GM19043 (cell line): ENCODE data around the gene TFAP2D.

ENCODE experiments used
- ATAC-seq: cut with Tn5 transposase; IDR thresholded peaks from one replicate; pipeline ENCODE4 v1.9.1; 2021; ENCODE audit warnings: low read depth; ENCODE audit not compliant: unreplicated experiment

The TFAP2D gene

DNA sequence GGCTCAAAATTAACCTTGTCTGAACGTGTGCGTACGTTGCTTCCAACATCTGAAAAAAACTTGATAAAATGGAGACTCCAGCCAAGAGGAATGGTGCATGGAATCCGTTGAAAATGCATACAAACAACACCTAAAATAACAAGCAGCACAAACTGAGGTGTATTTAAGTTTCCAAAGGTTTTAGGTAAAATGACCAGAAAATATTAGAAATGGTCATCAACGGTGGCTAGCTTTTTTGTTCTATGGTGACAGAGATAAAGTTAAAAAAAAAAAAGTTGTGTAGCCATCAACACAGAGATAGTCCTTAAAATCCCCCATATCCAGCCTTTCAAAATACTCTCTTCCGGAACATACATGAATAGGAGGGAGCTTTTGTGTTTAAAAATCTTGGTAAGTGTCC, 104.7 kb downstream of the TFAP2D start:
- no peak for ATAC-seq

DNA sequence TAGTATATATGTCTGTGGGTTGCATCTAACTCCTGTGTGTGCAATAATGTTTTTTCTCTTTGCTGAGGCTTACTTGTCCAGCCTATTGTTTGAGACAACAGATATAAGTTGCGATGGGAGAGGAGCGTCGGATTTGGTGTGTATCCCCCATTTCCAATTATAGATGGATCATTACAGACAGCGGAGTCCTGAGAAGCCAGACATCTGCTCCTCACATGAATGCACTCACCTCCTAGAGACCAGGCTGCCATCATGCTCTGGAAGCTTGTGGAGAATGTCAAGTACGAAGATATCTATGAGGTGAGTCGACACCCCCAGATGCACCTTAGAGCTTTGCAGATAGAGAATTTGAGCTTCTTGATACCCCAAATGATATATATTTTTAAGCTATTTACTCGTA, 105.3 kb downstream of the TFAP2D start, which contains the start of gene TFAP2B:
Gene TFAP2B (plus strand): TSS at position 199 of the 400 bp plus-strand sequence. CDS start 21 bp downstream, at position 220.
- no peak for ATAC-seq

DNA sequence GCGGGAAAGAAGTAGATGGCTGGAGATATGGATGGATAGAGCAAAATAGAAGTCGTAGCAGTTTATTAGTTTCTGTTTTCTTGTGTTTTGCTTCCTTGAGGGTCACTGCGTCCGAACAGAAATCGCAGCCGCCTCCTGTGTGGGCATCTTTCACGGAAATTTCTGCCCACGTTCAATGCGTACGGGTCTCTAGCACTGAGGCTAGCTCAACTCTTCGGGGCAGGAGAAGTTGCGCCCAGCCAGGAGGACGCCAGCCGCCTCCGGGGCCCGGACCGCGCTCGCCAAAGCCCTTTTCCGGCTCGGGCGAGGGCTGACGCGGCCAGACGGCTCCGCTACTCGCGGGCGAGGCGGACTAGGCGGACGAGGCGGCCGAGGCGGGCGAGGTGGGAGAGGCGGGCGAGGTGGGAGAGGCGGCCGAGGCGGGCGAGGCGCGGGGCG, 106.2 kb downstream of the TFAP2D start:
- no peak for ATAC-seq

DNA sequence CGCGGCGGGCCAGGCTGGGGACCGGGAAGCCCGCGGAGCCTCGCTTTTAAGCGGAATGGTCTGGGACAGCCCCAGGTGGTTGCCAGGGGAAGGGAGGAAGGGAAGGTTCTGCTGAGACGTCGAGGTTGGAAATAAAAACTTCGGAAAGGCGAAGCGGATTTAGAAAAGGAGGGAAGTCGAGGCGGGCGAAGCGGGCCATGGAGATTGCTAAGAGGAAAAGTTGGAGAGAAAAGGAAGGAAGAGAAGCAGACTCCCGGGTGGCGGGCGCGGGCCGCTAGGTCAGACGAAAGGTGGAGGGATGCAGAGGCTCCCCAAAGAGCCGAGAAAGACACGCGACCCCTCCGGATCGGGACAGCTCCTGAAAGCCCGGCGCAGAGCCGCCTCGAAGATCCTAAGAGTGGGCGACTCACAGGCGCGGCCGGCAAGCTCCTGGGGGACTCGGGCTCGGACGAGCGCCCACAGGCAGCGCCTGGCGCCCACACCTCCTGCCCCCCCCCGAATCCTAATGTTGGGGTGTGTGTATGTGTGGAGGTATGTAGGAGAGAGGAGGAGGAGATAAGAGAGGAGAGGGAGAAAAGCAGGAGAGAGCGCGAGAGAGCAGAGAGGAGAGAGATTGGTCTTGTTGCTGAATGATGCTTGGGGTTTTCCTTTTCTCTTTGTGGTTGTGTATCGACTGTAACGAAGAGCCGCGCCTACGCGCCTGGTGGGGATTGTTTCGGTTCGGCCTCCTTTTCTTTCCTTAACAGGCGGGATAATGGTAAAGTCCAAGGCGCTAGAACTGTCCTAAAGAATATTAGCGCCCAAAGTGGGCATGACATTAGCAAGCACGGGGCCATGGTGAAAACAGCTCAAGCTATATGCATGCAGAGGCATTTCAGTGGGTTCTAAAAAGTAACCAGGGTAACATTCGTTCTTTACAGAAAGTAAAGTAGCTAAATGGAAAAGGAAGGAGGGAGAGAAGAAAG, 106.9 kb downstream of the TFAP2D start:
- no peak for ATAC-seq

DNA sequence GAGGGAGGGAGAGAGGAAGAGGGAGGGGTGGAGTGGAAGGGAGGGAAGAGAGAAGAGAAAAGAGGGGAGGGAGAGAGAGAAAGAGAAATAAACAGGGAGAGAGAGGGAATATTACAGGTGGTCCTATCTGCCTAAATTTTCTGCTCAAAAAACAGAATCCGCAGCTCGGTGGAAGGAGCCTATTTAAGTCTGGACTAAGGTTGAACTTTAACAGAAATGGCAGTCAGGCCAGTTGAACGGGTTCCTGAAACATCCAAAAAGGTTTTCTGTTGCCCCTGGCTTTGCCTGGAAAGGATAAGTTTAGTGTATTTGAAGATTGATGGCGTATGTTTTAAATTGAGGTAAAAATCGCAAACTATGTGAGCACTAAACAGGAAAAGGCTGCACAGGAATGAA, 107.5 kb downstream of the TFAP2D start:
- ATAC-seq = no peak

DNA sequence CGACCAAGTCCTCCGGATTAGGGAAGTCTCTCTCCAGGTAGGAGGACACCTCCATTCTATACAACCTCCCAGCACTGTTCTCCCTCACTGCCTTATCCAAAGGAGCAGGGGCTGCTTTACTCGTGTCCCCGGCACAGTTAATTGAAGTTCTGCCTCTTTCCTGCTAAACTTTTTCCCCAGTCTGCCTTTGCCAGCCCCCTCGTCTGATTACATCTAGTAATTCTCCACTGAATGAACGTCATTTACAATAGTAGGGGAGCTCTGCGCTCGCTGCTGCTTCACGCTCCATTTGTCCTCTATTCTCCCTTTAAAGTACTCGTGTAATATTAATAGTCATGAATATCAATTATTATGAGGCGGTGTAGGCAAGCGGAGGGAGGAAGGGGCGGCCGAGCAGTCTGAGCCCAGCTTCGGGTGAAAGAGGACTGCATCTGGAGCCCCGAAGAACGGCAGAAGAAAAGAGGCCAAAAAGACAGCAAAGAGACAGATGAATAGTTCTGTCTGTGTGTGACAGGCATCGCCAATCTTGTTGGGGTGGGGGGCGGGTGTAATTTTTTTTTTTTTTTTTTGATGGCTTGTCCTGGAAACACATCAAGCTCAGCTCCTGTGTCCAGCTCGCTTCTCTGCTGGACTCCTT, 108.2 kb downstream of the TFAP2D start:
- no peak for ATAC-seq

DNA sequence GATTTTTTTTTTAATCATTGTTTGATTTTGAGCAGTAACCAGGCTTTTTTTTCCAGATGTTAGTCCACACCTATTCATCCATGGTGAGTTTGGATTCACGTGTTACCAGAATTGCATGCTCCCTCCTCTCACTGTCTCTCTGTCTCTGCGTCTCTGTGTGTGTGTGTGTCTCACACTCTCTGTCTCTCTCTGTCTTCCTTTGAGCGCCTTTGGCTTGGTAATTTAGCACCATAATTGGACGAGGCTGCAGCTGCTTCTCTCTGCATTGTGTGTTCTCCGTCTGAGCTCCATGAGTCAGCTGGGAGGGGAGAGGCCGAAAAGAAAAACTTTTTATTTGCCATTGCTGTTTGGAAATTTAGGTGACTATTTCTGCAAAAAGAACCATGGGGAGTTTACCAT, 108.8 kb downstream of the TFAP2D start:
- ATAC-seq = no peak
